Osteocyte (in vitro differentiated cells): Measurements from ENCODE around the gene HEG1. TPM values are rescaled to one million over a fixed set of nuclear protein-coding genes. Genes with fewer than 3 reads are reported as not detected.

Experiments
- DNase-seq: peaks from one replicate; pipeline ENCODE4 v3.0.0; 2021; ENCODE audit warnings: mixed read lengths; ENCODE audit not compliant: unreplicated experiment; ENCODE audit errors: extremely low spot score
- H3K27ac Mint-ChIP-seq: one replicate; pipeline ENCODE4 v1.8.0; 2021; ENCODE audit warnings: mild to moderate bottlenecking, mixed read lengths; ENCODE audit not compliant: unreplicated experiment
- H3K27me3 Mint-ChIP-seq: one replicate; pipeline ENCODE4 v1.8.0; 2021; ENCODE audit warnings: mixed read lengths; ENCODE audit not compliant: unreplicated experiment
- H3K36me3 Mint-ChIP-seq: one replicate; pipeline ENCODE4 v1.8.0; 2021; ENCODE audit warnings: mixed read lengths; ENCODE audit not compliant: unreplicated experiment
- H3K4me1 Mint-ChIP-seq: one replicate; pipeline ENCODE4 v1.8.0; 2021; ENCODE audit warnings: mixed read lengths; ENCODE audit not compliant: unreplicated experiment
- H3K4me3 Mint-ChIP-seq: one replicate; pipeline ENCODE4 v1.8.0; 2021; ENCODE audit warnings: mild to moderate bottlenecking, moderate library complexity, mixed read lengths; ENCODE audit not compliant: unreplicated experiment
- H3K9me3 Mint-ChIP-seq: one replicate; pipeline ENCODE4 v1.8.0; 2021; ENCODE audit warnings: mixed read lengths; ENCODE audit not compliant: unreplicated experiment
- CTCF ChIP-seq: fragments of 200-600 bp; sonication (generic); IDR thresholded peaks from 2 replicates; pipeline ENCODE4 v1.5.0; 2021; ENCODE audit warnings: antibody characterized with exemption, mild to moderate bottlenecking, moderate library complexity
- total RNA-seq: library from RNA; stranded (reverse); gene quantifications from 2 replicates; pipeline ENCODE4 v1.2.1, GENCODE V29; 2021

Gene HEG1
- total RNA-seq, 1 donor from 2014 or later = 123 TPM

- Mint-ChIP-seq H3K4me1 (peaks cover 41% of the 10 kb centered on the region), H3K9me3 (peaks cover 8% of the 10 kb centered on the region), H3K4me3 (no peak overlapping the region), H3K36me3 (peaks cover 16% of the 10 kb centered on the region), H3K27ac (no peak overlapping the region), H3K27me3 (no peaks in the 10 kb centered on the region)
- no peak for DNase-seq
- no peak for TF ChIP-seq CTCF
These were observed 18.2 kb downstream of the HEG1 start for GRCh38 chr3:125037498-125038150.

GRCh38 chr3:125035217-125035616 is 20.6 kb downstream of the HEG1 start:
- H3K27me3 Mint-ChIP-seq = no peaks in the 10 kb centered on the region
- H3K4me3 Mint-ChIP-seq = no peak overlapping the region
- H3K4me1 Mint-ChIP-seq = peaks cover 42% of the 10 kb centered on the region

GRCh38 chr3:125033616-125034015 is 22.2 kb downstream of the HEG1 start:
- no peak overlapping the region for H3K4me3 Mint-ChIP-seq
- TF ChIP-seq CTCF = no peak
- H3K4me1 Mint-ChIP-seq = peaks cover 27% of the 10 kb centered on the region
- DNase-seq = no peak
- peaks cover 8% of the 10 kb centered on the region for H3K9me3 Mint-ChIP-seq
- H3K27me3 Mint-ChIP-seq = no peaks in the 10 kb centered on the region
- H3K36me3 Mint-ChIP-seq = peaks cover 25% of the 10 kb centered on the region
- no peak overlapping the region for H3K27ac Mint-ChIP-seq

More at GRCh38 chr3:125035217-125035616, 20.6 kb downstream of the HEG1 start:
- Mint-ChIP-seq H3K27ac (no peak overlapping the region), H3K36me3 (peaks cover 19% of the 10 kb centered on the region), H3K9me3 (peaks cover 8% of the 10 kb centered on the region)
- DNase-seq = no peak
- no peak for TF ChIP-seq CTCF

GRCh38 chr3:125033135-125033534 is 22.7 kb downstream of the HEG1 start:
- Mint-ChIP-seq H3K9me3 (peaks cover 8% of the 10 kb centered on the region), H3K27ac (peak overlapping the region; percentile 78), H3K36me3 (peaks cover 30% of the 10 kb centered on the region)

More at GRCh38 chr3:125033135-125033534, 22.7 kb downstream of the HEG1 start:
- no peak overlapping the region for H3K4me3 Mint-ChIP-seq
- no peak for DNase-seq
- no peaks in the 10 kb centered on the region for H3K27me3 Mint-ChIP-seq
- peaks cover 28% of the 10 kb centered on the region for H3K4me1 Mint-ChIP-seq
- TF ChIP-seq CTCF = no peak
